DOHH2 (cell line): ENCODE measurements around the gene RASGRF1.

Experiments
- CTCF ChIP-seq: fragments of 200-600 bp; sonication (generic); IDR thresholded peaks from one replicate; pipeline ENCODE4 v1.5.1; 2014; ENCODE audit warnings: antibody characterized with exemption, mild to moderate bottlenecking, low read depth, low read length; ENCODE audit not compliant: poor library complexity, severe bottlenecking
- EZH2phosphoT487 ChIP-seq: fragments of 200-600 bp; sonication (generic); IDR thresholded peaks from 2 replicates; pipeline ENCODE4 v1.6.1; 2017; ENCODE audit warnings: borderline replicate concordance, mild to moderate bottlenecking, antibody characterized with exemption, low read length, moderate library complexity, mixed read lengths

- no peak for TF ChIP-seq CTCF
- no peak for TF ChIP-seq EZH2phosphoT487
Measured at GRCh38 chr15:78990278-78990677, 100.3 kb downstream of the RASGRF1 start.
